GM15510 (cell line): ENCODE results near the gene ZRSR2.
A peak's percentile ranks its signal among the peaks of the same experiment; 100 is the strongest.

Source experiments
- POLR2A ChIP-seq: IDR thresholded peaks from 3 replicates; pipeline ENCODE4 v1.6.1; 2011; ENCODE audit warnings: borderline replicate concordance; ENCODE audit not compliant: insufficient read length; ENCODE audit errors: extremely low read depth

ZRSR2 gene

GRCh38 chrX:15829217-15829616, 38.9 kb downstream of the ZRSR2 start:
- TF ChIP-seq POLR2A = no peak

- TF ChIP-seq POLR2A = no peak
Observed at GRCh38 chrX:15834053-15834452, 43.8 kb downstream of the ZRSR2 start.

GRCh38 chrX:15834827-15835595, 44.7 kb downstream of the ZRSR2 start:
- TF ChIP-seq POLR2A = no peak

GRCh38 chrX:15838017-15838416, 47.7 kb downstream of the ZRSR2 start:
- no peak for TF ChIP-seq POLR2A

GRCh38 chrX:15841853-15842516, 51.7 kb downstream of the ZRSR2 start:
- TF ChIP-seq POLR2A = no peak

GRCh38 chrX:15843960-15844359, 53.7 kb downstream of the ZRSR2 start:
- TF ChIP-seq POLR2A = no peak

GRCh38 chrX:15848576-15848975, 58.3 kb downstream of the ZRSR2 start:
- TF ChIP-seq POLR2A = no peak

GRCh38 chrX:15849555-15849954, 59.3 kb downstream of the ZRSR2 start:
- TF ChIP-seq POLR2A = no peak

GRCh38 chrX:15853586-15854079, 63.3 kb downstream of the ZRSR2 start:
- no peak for TF ChIP-seq POLR2A

- no peak for TF ChIP-seq POLR2A
Observed at GRCh38 chrX:15854080-15854655, 63.9 kb downstream of the ZRSR2 start.

- peak; percentile 69 for TF ChIP-seq POLR2A
Observed at GRCh38 chrX:15854712-15855567, 64.7 kb downstream of the ZRSR2 start, which contains the start of gene AP1S2. Gene AP1S2 (minus strand): TSS chrX:15854813. CDS start chrX:15852524, 2,289 bp downstream.

GRCh38 chrX:15855568-15856221, 65.4 kb downstream of the ZRSR2 start:
- no peak for TF ChIP-seq POLR2A

- no peak for TF ChIP-seq POLR2A
Observed at GRCh38 chrX:15856222-15856587, 65.9 kb downstream of the ZRSR2 start.

GRCh38 chrX:15856636-15857035, 66.4 kb downstream of the ZRSR2 start:
- no peak for TF ChIP-seq POLR2A
